Effector memory CD4-positive, alpha-beta T cell (primary cell): ENCODE data around the gene WDFY4.

Experiments used
- DNase-seq, 3 donors: peaks; one replicate each; pipeline ENCODE4 v3.0.0-alpha.2; 2020
- H3K27ac ChIP-seq: 2 replicates; pipeline ENCODE4 v1.7.0; 2013; ENCODE audit warnings: mild to moderate bottlenecking, low read length, moderate library complexity; ENCODE audit not compliant: insufficient read depth, poor library complexity, severe bottlenecking
- H3K27me3 ChIP-seq: replicated peaks from 2 replicates; pipeline ENCODE4 v1.7.0; 2013; ENCODE audit warnings: mild to moderate bottlenecking, low read length; ENCODE audit not compliant: insufficient read depth, control insufficient read depth, poor library complexity, severe bottlenecking
- H3K36me3 ChIP-seq: 2 replicates; pipeline ENCODE4 v1.7.0; 2013; ENCODE audit warnings: mild to moderate bottlenecking, low read length, moderate library complexity; ENCODE audit not compliant: control insufficient read depth, insufficient read depth
- H3K4me1 ChIP-seq: 2 replicates; pipeline ENCODE4 v1.7.0; 2013; ENCODE audit warnings: low read length, mild to moderate bottlenecking; ENCODE audit not compliant: control insufficient read depth, insufficient read depth, poor library complexity, severe bottlenecking
- H3K4me3 ChIP-seq: 2 replicates; pipeline ENCODE4 v1.7.0; 2013; ENCODE audit warnings: low read length, low read depth, mild to moderate bottlenecking; ENCODE audit not compliant: insufficient read depth, poor library complexity, severe bottlenecking
- H3K9me3 ChIP-seq: 2 replicates; pipeline ENCODE4 v1.7.0; 2013; ENCODE audit warnings: mild to moderate bottlenecking, low read length, moderate library complexity; ENCODE audit not compliant: control insufficient read depth

The WDFY4 gene

GRCh38 chr10:48740015-48740707, 55.5 kb downstream of the WDFY4 start:
- H3K27me3 ChIP-seq, result no peaks in the 10 kb centered on the region
- no peaks in the 10 kb centered on the region for H3K36me3 ChIP-seq
- H3K27ac ChIP-seq, result no peak overlapping the region
- H3K4me3 ChIP-seq, result no peak overlapping the region
- H3K4me1 ChIP-seq, result no peaks in the 10 kb centered on the region
- no peaks in the 10 kb centered on the region for H3K9me3 ChIP-seq
- DNase-seq, result no peak

GRCh38 chr10:48740988-48741387, 56.3 kb downstream of the WDFY4 start:
- Histone ChIP-seq H3K27ac (no peak overlapping the region), H3K4me3 (no peak overlapping the region), H3K4me1 (no peaks in the 10 kb centered on the region), H3K9me3 (no peaks in the 10 kb centered on the region), H3K27me3 (no peaks in the 10 kb centered on the region), H3K36me3 (no peaks in the 10 kb centered on the region)
- no peak for DNase-seq

- Histone ChIP-seq H3K27ac (no peak overlapping the region), H3K4me3 (no peak overlapping the region), H3K36me3 (no peaks in the 10 kb centered on the region), H3K27me3 (no peaks in the 10 kb centered on the region), H3K9me3 (no peaks in the 10 kb centered on the region), H3K4me1 (no peaks in the 10 kb centered on the region)
- no peak for DNase-seq
These were observed 58.5 kb downstream of the WDFY4 start for GRCh38 chr10:48742891-48743860.

- H3K4me1 ChIP-seq, result no peaks in the 10 kb centered on the region
- H3K4me3 ChIP-seq, result no peak overlapping the region
- DNase-seq, result no peak
- H3K36me3 ChIP-seq, result no peaks in the 10 kb centered on the region
- no peak overlapping the region for H3K27ac ChIP-seq
- no peaks in the 10 kb centered on the region for H3K9me3 ChIP-seq
- no peaks in the 10 kb centered on the region for H3K27me3 ChIP-seq
These were observed 59.9 kb downstream of the WDFY4 start for GRCh38 chr10:48744587-48744986.

GRCh38 chr10:48745662-48746245, 61.1 kb downstream of the WDFY4 start:
- Histone ChIP-seq H3K4me1 (no peaks in the 10 kb centered on the region), H3K27ac (no peak overlapping the region), H3K4me3 (no peak overlapping the region), H3K27me3 (no peaks in the 10 kb centered on the region), H3K9me3 (no peaks in the 10 kb centered on the region), H3K36me3 (no peaks in the 10 kb centered on the region)
- DNase-seq, result no peak

- Histone ChIP-seq H3K4me3 (no peak overlapping the region), H3K36me3 (no peaks in the 10 kb centered on the region), H3K27ac (no peak overlapping the region), H3K9me3 (no peaks in the 10 kb centered on the region), H3K4me1 (no peaks in the 10 kb centered on the region), H3K27me3 (no peaks in the 10 kb centered on the region)
- no peak for DNase-seq
These were observed 63.9 kb downstream of the WDFY4 start for GRCh38 chr10:48748573-48748972.

- DNase-seq, result no peak
- H3K9me3 ChIP-seq, result no peaks in the 10 kb centered on the region
These were observed 64.6 kb downstream of the WDFY4 start for GRCh38 chr10:48749254-48749787.

GRCh38 chr10:48750019-48750418, 65.3 kb downstream of the WDFY4 start:
- no peak for DNase-seq
- Histone ChIP-seq H3K36me3 (no peaks in the 10 kb centered on the region), H3K9me3 (no peaks in the 10 kb centered on the region), H3K4me1 (no peaks in the 10 kb centered on the region), H3K4me3 (no peak overlapping the region), H3K27me3 (no peaks in the 10 kb centered on the region), H3K27ac (no peak overlapping the region)

More at GRCh38 chr10:48749254-48749787, 64.6 kb downstream of the WDFY4 start:
- Histone ChIP-seq H3K27ac (no peak overlapping the region), H3K4me1 (no peaks in the 10 kb centered on the region), H3K27me3 (no peaks in the 10 kb centered on the region), H3K36me3 (no peaks in the 10 kb centered on the region), H3K4me3 (no peak overlapping the region)

- DNase-seq, result no peak
- Histone ChIP-seq H3K27me3 (no peaks in the 10 kb centered on the region), H3K36me3 (no peaks in the 10 kb centered on the region), H3K4me3 (no peak overlapping the region), H3K27ac (no peak overlapping the region), H3K9me3 (no peaks in the 10 kb centered on the region), H3K4me1 (no peaks in the 10 kb centered on the region)
These were observed 66.3 kb downstream of the WDFY4 start for GRCh38 chr10:48750991-48751390.
